Kidney epithelial cell (primary cell): ENCODE measurements around the gene PRF1. TPM values are rescaled to one million over a fixed set of nuclear protein-coding genes. Genes with fewer than 3 reads are reported as not detected.

Experiments used
- DNase-seq: peaks from one replicate; pipeline ENCODE4 v3.0.0-alpha.2; 2010; ENCODE audit warnings: low read depth
- H3K27me3 ChIP-seq: 2 replicates; pipeline ENCODE4 v1.6.0; 2011; ENCODE audit warnings: low read length; ENCODE audit not compliant: control insufficient read depth, insufficient read depth
- H3K36me3 ChIP-seq: 2 replicates; pipeline ENCODE4 v1.5.1; 2011; ENCODE audit warnings: low read length; ENCODE audit not compliant: control insufficient read depth, insufficient read depth
- H3K4me3 ChIP-seq: 2 replicates; pipeline ENCODE4 v1.5.1; 2011; ENCODE audit warnings: low read depth, mild to moderate bottlenecking, control low read depth, low read length
- total RNA-seq: library from RNA; depleted of rRNA; stranded (reverse); fragments of >200 nt; gene quantifications from 2 replicates; pipeline ENCODE4 v1.2.3, GENCODE V29; 2015
- TF ChIP-seq, protein P1 (sequence below): IDR thresholded peaks from 2 replicates; pipeline ENCODE4 v1.5.1; 2011; ENCODE audit warnings: mild to moderate bottlenecking, moderate library complexity, low read length, control low read depth, inconsistent platforms; ENCODE audit not compliant: insufficient read depth, poor library complexity, severe bottlenecking

The PRF1 gene
- total RNA-seq, 1 donor from 2014 or later: not detected

DNA sequence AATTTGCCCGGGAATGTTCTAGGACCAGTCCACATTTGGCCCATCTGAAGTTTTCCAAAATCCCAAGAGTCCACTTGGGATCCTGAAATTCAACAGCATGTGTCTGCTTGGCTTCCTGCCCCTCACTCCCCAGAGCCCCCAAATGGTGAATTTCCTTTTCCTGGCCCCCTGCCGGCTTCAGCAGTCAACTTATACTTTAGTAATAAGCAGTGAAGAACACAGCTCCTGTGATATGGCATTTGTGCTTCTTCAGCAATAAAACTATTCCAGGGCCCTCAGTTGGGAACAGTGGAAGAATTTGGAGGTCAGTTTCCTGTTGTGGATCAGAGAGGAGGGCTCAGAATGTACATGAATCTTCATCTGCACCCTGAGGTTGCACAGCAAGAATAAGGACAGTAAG, 51.1 kb downstream of the PRF1 start:
- Histone ChIP-seq H3K4me3 (no peak overlapping the region), H3K36me3 (no peaks in the 10 kb centered on the region), H3K27me3 (no peaks in the 10 kb centered on the region)
- TF ChIP-seq, protein P1, sequence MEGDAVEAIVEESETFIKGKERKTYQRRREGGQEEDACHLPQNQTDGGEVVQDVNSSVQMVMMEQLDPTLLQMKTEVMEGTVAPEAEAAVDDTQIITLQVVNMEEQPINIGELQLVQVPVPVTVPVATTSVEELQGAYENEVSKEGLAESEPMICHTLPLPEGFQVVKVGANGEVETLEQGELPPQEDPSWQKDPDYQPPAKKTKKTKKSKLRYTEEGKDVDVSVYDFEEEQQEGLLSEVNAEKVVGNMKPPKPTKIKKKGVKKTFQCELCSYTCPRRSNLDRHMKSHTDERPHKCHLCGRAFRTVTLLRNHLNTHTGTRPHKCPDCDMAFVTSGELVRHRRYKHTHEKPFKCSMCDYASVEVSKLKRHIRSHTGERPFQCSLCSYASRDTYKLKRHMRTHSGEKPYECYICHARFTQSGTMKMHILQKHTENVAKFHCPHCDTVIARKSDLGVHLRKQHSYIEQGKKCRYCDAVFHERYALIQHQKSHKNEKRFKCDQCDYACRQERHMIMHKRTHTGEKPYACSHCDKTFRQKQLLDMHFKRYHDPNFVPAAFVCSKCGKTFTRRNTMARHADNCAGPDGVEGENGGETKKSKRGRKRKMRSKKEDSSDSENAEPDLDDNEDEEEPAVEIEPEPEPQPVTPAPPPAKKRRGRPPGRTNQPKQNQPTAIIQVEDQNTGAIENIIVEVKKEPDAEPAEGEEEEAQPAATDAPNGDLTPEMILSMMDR: no peak
- DNase-seq: no peak

DNA sequence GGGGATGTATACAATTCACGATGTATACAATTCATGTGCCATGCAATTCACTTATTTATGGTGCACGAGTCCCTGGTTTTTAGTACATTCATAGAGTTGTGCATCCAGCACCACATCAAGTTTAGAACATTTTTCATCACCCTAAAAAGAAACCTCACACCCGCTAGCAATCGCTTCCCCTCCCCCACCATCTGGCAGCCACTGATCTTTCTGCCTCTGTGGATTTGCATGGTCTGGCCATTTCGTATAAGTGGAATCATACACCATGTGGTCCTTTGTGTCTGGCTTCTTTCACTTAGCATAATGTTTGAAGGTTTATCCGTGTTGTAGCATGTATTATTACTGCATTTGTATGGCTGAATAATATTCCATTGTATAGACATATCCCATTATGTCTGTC, 52.1 kb downstream of the PRF1 start:
- no peak for DNase-seq
- Histone ChIP-seq H3K27me3 (no peaks in the 10 kb centered on the region), H3K4me3 (no peak overlapping the region), H3K36me3 (no peaks in the 10 kb centered on the region)
- TF ChIP-seq, protein P1: no peak

DNA sequence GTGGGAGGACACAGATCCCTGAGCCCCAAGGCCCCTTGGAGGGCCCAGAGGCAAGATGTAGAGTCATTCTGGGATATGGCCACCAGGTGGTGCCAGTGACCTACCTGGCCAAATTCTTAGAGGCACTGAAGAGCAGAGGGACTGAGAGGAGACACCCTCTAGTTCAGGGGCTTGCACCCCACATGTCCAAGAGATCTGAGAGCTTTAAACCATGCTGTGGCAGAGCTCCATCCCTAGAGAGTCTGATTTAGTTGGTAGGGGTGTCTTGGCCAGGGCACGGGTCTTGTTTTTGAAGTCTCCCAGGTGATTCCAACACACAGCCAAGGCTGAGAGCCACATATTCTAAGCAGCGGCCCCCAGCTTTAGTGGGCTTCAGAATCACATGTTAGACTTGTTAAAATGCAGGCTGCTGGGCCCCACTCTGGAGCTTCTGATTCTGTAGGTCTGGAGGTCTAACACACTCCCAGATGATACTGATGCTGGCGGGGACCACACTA, 52.5 kb downstream of the PRF1 start:
- TF ChIP-seq, protein P1: peak; percentile 86
- Histone ChIP-seq H3K36me3 (no peaks in the 10 kb centered on the region), H3K27me3 (no peaks in the 10 kb centered on the region), H3K4me3 (no peak overlapping the region)
- no peak for DNase-seq

DNA sequence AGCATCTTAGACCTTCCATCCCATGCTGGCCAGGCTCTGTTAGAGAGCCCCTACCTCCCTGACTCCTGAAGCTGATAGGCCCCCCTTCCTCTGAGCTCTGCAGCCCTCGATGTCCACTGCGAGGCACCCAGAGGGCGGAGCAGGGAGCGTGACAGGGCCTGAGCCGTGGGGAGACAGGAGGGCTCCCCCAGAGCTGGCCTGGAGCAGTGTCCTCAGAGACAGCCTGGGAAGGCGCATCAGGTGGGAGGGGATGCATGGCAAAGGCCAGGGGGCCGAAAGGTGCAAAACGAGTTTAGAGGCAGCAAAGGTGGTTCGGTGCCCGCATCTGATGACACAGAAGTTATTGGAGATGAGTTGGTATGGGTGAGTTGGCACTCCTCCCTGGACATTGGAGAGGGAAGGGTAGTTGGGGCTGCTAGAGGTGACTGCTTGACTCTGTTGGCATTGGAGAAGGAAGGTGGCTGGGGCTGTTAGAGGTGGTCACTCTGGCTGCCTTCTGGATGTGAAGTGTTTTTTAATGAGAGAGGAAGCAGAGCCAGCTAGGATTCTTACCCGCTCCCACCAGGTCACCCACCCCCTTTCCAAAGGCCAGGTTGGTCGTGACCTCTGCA, 53.1 kb downstream of the PRF1 start:
- no peaks in the 10 kb centered on the region for H3K27me3 ChIP-seq
- TF ChIP-seq, protein P1: no peak
- DNase-seq: no peak
- H3K36me3 ChIP-seq: no peaks in the 10 kb centered on the region
- no peak overlapping the region for H3K4me3 ChIP-seq

Other genes starting within 250 kb of the PRF1 start
- gene LRRC20, start 220.1 kb downstream of the PRF1 start, total RNA-seq: 37.9 and 72.1 TPM in 2 replicates
- 33.5 and 34.3 TPM in 2 replicates for gene EIF4EBP2, start 198.6 kb downstream of the PRF1 start, total RNA-seq
- 0.08 and 0.14 TPM in 2 replicates for gene NODAL, start 161.1 kb downstream of the PRF1 start, total RNA-seq
- gene PALD1, start 124.0 kb downstream of the PRF1 start, total RNA-seq: 3.4 and 3.9 TPM in 2 replicates
- 1.3 and 1.6 TPM in 2 replicates for gene ADAMTS14, start 69.8 kb upstream of the PRF1 start, total RNA-seq
- not detected in 2 replicates for gene TBATA, start 182.6 kb upstream of the PRF1 start, total RNA-seq
- 82.7 and 83.5 TPM in 2 replicates for gene SGPL1, start 213.2 kb upstream of the PRF1 start, total RNA-seq